G401.6 (cell line): Measurements from ENCODE around the gene CPNE6.

Source experiments
- FAIRE-seq: peaks from 2 replicates; lab custom pipeline; 2012; peaks lifted over from hg19 to GRCh38; lab: Jason Lieb, UNC

The CPNE6 gene

GRCh38 chr14:24086193-24086955 is 15.0 kb downstream of the CPNE6 start:
- no peak for FAIRE-seq

- FAIRE-seq: no peak
Measured at GRCh38 chr14:24087004-24087403, 15.6 kb downstream of the CPNE6 start.

GRCh38 chr14:24088095-24088494 is 16.7 kb downstream of the CPNE6 start:
- FAIRE-seq: no peak

- FAIRE-seq: no peak
Measured at GRCh38 chr14:24089890-24090289, 18.5 kb downstream of the CPNE6 start.

GRCh38 chr14:24092110-24092504 is 20.7 kb downstream of the CPNE6 start:
- no peak for FAIRE-seq

- no peak for FAIRE-seq
Measured at GRCh38 chr14:24092505-24093206, 21.3 kb downstream of the CPNE6 start.

GRCh38 chr14:24093207-24093900 is 22.0 kb downstream of the CPNE6 start:
- no peak for FAIRE-seq

- FAIRE-seq: peak; percentile 89
Measured at GRCh38 chr14:24093901-24094840, 22.8 kb downstream of the CPNE6 start, which contains the start of gene PCK2. PCK2 (plus strand) TSS chr14:24094311; CDS start chr14:24094406, 95 bp downstream.

- no peak for FAIRE-seq
Measured at GRCh38 chr14:24094841-24095270, 23.5 kb downstream of the CPNE6 start.

- no peak for FAIRE-seq
Measured at GRCh38 chr14:24095271-24096068, 24.1 kb downstream of the CPNE6 start.

GRCh38 chr14:24096545-24097181 is 25.3 kb downstream of the CPNE6 start:
- FAIRE-seq: no peak

GRCh38 chr14:24098229-24098926 is 27.0 kb downstream of the CPNE6 start:
- FAIRE-seq: no peak

GRCh38 chr14:24098927-24099813 is 27.8 kb downstream of the CPNE6 start:
- FAIRE-seq: no peak

GRCh38 chr14:24100197-24100981 is 29.0 kb downstream of the CPNE6 start:
- no peak for FAIRE-seq

GRCh38 chr14:24100982-24101494 is 29.7 kb downstream of the CPNE6 start:
- FAIRE-seq: no peak

GRCh38 chr14:24102357-24103048 is 31.1 kb downstream of the CPNE6 start:
- FAIRE-seq: no peak

GRCh38 chr14:24103451-24103850 is 32.1 kb downstream of the CPNE6 start:
- no peak for FAIRE-seq
